HG03135 (cell line): ENCODE data around the gene POLDIP3.
"Not testable (repeated sequence)": the region's sequence is repeated elsewhere in the genome, so short reads cannot be mapped to it uniquely, and the experiment has no call there.

Experiments used
- ATAC-seq: cut with Tn5 transposase; IDR thresholded peaks from one replicate; pipeline ENCODE4 v1.9.1; 2021; ENCODE audit warnings: mild to moderate bottlenecking, moderate library complexity; ENCODE audit not compliant: unreplicated experiment

Gene POLDIP3

DNA sequence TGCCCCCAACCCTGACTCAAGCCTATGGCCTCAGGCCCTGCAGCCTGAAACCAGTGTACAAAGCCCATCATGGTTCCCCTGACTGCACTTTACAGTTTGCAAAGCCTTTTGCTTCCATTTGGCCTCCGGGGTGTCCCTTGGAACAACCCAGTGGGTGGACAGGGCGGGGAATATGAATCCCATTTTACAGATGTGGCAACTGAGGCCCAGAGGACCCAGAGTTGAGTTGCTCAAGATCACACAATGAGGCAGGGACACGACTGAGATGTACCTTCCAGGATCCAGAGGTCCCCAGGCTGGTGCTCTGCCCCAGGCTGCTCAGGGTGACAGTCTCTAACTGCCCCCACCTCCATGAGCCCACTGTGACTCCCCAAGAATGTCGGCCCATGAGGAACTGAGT is 5.4 kb upstream of the POLDIP3 start:
- no peak for ATAC-seq

DNA sequence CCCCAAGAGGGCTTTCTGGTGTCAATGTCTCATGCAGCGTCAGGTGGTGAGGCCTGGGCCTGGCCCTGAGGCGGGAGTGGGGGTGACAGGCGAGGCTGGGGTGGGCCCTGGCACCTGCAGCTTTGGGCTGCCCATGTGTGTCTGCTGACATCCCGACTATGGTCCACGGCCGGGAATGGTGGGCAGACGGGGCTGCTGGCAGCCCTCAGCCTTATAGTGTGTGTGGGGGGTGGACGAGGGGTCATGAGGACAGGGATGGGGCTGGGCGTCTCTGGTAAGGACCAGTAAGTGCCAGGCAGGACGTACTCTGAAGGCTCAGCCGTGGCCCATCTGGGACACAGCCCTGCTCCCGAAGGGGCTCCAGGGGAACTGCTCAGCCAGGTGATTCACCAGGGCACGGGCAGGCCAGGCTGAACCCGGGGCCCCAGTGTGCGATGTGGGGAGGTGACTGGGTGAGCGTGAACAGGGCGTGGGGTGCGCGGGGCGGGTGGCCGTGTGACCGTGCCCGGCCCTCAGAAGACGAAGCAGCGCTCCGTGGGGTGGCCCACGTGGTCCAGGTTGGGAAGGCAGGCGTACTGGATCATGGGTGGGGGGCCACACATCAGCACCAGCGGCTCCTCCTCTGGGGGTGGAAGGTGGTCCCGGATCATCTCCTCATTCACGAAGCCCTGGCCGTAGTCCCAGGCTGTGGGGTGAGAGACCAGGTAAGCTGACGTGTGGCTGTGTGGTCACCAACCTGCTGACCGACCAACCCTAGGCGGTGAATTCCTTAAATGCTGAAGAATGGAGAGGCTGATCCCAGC is 4.8 kb upstream of the POLDIP3 start:
- ATAC-seq, result no peak

DNA sequence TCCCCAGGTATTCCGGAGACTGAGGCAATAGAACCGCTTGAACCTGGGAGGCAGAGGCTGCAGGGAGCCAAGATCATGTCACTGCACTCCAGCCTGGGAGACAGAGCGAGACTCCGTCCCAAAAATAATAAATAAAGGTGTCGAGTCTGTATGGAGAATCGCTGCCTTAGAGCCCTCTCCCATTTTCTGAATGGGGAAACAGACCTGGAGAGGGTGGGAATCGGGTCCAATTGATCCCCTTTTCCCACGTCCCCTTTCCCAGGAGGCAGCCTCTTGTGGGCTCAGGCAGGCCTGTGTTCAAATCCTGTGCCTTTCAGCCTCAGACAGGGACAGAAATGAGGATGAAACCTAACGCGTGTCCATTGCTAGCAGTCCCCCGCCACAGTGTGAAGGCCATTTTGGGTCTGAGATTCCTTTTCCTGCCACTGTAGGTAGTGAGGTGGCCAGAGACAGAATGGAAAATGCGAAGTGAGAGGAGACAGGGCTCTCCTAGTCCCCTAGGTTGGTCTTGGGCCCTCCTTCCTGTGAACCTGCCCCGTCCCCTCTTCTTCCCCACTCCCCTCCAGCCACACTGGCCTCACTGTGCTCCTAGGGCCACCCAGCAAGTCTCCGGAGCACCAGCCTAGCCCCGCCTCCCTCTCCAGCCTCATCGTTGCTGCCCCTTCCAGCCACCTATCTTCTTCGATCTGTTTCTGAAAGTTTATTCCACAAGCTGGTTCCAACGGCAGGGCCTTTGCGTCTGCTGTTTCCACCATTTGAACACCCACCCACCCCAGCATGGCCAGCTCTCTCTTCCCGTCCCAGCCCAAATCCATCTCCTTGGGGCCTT is 2.7 kb upstream of the POLDIP3 start:
- ATAC-seq, result no peak

DNA sequence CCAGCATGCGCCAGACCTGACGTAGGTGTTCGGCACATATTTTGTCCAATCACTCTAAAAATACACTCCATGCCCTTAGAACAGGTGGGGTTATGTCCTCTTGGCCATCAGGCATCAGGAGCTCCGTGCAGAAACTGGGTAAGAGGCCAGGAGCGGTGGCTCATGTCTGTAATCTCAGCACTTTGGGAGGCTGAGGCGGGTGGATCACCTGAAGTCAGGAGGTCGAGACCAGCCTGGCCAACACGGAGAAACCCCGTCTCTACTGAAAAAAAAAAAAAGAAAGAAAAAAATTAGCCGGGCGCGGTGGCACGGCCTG is 1.1 kb upstream of the POLDIP3 start:
- not testable (repeated sequence) for ATAC-seq

DNA sequence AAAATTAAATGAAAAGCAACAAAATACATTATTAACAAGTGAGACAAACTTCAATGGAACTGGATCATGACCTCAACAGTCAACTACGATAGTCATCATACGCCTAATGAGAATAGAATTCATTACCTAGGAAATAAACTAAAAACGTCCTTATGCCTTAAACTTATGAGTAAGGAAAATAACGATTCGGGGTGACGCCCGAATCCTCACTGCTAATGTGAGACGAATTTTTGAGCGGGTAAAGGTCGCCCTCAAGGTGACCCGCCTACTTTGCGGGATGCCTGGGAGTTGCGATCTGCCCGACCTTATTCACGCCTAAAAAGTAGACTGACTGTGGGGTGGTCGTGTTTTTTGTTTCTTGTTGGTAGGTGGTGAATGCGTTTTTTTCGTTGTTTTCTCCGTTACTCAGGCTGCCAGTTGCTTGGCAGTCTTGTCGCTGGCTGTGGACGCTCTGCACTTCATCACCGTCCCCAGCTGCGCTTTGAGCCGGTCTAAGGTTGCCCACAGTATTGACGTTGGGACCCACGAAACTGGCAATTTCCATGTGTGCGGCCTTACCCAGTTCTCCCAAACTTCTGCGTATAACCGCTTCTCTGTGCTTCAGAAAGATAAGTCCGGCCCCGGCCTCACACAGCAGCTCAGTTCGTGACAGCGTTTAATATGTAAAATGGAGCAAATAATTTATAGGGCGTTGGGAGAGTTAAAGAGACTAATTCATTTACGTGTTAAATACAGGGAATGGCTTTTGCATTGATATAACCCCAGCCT is 593 bp upstream of the POLDIP3 start:
- peak; percentile 61 for ATAC-seq

GRCh38 chr22:42613872-42614301 is 796 bp downstream of the POLDIP3 start:
- no peak for ATAC-seq

DNA sequence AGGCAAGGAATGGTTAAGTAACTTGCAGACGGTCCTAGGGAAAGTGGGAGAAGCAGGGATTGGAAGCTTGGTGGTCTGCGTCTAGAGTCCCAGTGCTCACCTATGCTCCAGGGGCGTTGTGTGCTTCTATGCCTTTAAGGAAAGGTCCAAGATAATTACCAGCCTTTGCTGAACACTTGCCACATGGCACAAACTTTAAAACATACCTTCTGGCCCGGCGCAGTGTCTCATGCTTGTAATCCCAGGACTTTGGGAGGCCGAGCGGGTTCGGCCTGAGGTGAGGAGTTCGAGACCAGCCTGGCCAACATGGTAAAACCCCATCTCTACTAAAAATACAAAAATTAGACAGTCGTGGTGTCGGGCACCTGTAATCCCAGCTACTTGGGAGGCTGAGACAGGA is 2.3 kb downstream of the POLDIP3 start:
- no peak for ATAC-seq

- ATAC-seq, result no peak
These were observed 3.6 kb downstream of the POLDIP3 start for GRCh38 chr22:42611051-42611450.

GRCh38 chr22:42610186-42610585 is 4.5 kb downstream of the POLDIP3 start:
- no peak for ATAC-seq

- ATAC-seq, result no peak
These were observed 5.8 kb downstream of the POLDIP3 start for GRCh38 chr22:42608823-42609361.

DNA sequence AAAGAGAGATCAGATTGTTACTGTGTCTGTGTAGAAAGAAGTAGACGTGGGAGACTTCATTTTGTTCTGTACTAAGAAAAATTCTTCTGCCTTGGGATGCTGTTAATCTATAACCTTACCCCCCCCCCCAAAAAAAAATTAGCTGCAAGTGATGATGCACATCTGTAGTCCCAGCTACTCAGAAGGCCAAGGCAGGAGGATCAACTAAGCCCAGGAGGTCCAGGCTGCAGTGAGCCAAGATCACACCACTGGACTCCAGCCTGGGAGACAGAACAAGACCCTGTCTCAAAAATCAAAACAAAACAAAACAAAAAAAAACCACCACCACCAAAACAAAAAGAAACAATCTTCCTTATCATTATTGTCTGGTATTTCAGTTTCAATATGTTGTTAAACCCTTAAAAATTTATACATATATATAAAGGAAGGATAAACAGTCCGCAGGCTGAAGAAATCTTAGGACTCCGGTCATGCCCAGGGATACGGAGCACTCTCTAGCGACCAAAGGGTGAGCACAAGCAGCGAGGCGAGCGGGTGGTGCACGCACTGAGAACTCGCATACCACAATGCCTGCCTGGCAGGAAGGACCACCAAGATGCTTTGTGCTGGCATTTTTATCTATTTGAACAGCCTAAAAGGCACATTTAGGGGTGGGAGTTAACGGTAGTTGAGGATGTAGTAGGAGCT is 6.4 kb downstream of the POLDIP3 start:
- no peak for ATAC-seq

DNA sequence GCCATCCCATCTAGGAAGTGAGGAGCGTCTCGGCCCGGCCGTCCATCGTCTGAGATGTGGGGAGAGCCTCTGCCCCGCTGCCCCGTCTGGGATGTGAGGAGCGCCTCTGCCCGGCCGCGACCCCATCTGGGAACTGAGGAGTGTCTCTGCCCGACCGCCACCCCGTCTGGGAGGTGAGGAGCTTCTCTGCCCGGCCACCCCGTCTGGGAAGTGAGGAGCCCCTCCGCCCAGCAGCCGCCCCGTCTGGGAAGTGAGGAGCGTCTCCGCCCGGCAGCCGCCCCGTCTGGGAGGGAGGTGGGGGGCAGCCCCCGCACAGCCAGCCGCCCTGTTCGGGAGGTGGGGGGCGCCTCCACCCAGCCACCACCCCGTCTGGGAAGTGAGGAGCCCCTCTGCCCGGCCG is 7.0 kb downstream of the POLDIP3 start:
- not testable (repeated sequence) for ATAC-seq

- no peak for ATAC-seq
These were observed 10.3 kb downstream of the POLDIP3 start for GRCh38 chr22:42604403-42604802.

- ATAC-seq, result no peak
These were observed 11.3 kb downstream of the POLDIP3 start for GRCh38 chr22:42603427-42603826.

DNA sequence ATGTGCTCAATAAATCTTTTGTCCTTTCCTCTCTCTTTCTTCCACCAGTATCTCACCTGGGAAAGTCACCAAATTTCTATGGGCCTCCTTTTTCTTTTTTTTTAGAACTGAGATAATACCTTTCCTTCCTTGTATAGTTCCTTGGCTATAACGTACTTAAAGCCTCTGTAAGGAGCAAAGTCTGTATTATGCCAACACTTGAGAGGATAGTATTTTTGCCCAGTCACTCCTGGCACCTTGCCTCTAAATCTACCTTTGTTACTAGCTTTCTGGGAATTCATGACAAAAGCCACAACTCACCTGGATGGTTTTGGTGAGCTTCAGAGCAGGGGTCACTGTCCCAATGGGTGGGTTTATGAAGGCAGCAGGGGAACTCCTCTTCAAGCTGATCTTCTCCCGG is 12.2 kb downstream of the POLDIP3 start:
- no peak for ATAC-seq

- ATAC-seq, result no peak
These were observed 12.7 kb downstream of the POLDIP3 start for GRCh38 chr22:42601879-42602465.

DNA sequence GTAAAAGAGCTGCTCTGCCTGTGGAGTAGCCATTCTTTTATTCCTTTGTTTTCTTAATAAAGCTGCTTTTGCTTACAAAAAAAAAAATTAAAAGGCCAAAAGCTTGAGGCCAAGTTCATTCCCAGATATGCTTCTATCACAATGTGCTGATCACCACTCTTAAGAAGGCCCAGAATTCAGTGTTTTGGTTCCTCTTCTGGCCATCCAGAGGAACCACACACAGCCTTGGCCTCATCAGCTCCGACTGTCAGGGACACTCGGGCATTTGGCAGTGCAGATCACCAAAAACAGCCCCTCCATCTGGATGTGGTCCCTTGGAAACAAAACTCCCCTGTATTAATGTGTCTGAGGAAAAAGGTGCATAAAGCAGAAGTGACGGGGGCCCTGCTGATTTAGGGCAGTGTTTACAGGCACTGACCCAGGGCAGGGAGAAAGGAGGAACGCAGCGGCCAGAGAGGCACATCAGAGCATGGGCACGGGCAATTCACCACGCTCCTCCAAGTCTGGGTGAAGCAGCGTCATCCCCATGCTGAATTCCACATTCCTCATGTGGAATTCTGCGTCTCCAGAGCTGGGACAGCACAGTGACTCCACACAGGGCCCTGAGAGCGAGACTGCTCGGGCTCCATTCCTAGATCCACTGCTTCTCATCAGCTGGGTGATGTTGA is 17.7 kb downstream of the POLDIP3 start:
- ATAC-seq, result no peak

DNA sequence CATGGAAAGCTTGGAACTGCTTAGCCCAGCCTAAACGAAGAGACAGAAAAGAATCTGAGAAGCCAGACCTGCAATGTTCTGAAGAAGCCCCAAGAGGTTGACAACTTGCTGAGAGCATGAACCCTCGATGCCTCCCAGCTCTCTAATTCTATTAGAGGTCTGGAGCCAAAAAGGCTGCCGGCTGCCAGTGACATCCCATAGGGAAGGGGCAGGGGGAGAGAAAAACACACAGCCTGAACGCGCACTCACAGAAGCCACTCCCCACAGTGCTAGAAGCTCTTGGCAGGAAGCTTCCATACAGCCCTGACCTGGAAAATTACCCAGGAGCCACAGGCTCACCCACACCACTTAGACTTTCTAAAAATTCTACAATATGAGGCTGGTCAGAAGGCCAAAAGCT is 18.3 kb downstream of the POLDIP3 start:
- no peak for ATAC-seq

DNA sequence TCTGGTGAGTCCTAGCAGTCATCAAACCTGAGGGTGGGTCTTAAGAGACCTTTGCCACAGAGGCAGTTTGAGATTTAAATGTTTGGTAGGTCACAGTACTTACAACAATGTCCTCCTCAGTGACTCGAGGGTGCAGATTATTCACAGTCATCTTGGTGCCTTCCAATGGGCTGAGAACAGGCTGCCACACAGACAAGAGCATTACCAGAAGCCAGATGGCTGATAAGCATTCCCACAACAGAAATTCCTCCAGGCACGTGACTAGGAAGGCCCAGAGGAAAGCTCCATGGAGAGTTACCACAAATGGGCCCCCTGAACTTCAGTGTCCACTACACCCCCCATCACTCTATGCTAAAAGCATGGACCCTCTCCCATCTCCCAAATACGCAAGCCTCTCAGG is 19.2 kb downstream of the POLDIP3 start:
- no peak for ATAC-seq

- ATAC-seq, result no peak
These were observed 22.7 kb downstream of the POLDIP3 start for GRCh38 chr22:42591987-42592386.
